Activated CD8-positive, alpha-beta memory T cell treated with anti-CD3 and anti-CD28 coated beads, Interleukin-2, amount 50 U/mL, for 4 hours (primary cell): ENCODE measurements around the gene ICOSLG.
"Not testable (repeated sequence)": the region's sequence is repeated elsewhere in the genome, so short reads cannot be mapped to it uniquely, and the experiment has no call there.

Source experiments
- DNase-seq: peaks from one replicate; pipeline ENCODE4 v3.0.0-alpha.2; 2020

The ICOSLG gene

GRCh38 chr21:44220674-44221073 is 20.1 kb downstream of the ICOSLG start:
- not testable (repeated sequence) for DNase-seq

- not testable (repeated sequence) for DNase-seq
Observed at GRCh38 chr21:44218461-44218860, 22.3 kb downstream of the ICOSLG start.

- DNase-seq = not testable (repeated sequence)
Observed at GRCh38 chr21:44211978-44212377, 28.8 kb downstream of the ICOSLG start.

GRCh38 chr21:44211574-44211973 is 29.2 kb downstream of the ICOSLG start:
- not testable (repeated sequence) for DNase-seq

GRCh38 chr21:44207860-44208646 is 32.7 kb downstream of the ICOSLG start:
- not testable (repeated sequence) for DNase-seq

GRCh38 chr21:44206698-44207676 is 33.8 kb downstream of the ICOSLG start:
- DNase-seq = not testable (repeated sequence)

GRCh38 chr21:44206187-44206586 is 34.6 kb downstream of the ICOSLG start:
- not testable (repeated sequence) for DNase-seq

GRCh38 chr21:44202590-44203299 is 38.0 kb downstream of the ICOSLG start:
- DNase-seq = not testable (repeated sequence)

- not testable (repeated sequence) for DNase-seq
Observed at GRCh38 chr21:44199997-44200396, 40.7 kb downstream of the ICOSLG start.

GRCh38 chr21:44199448-44199847 is 41.3 kb downstream of the ICOSLG start:
- DNase-seq = no peak

GRCh38 chr21:44197156-44197516 is 43.6 kb downstream of the ICOSLG start:
- DNase-seq = not testable (repeated sequence)

- not testable (repeated sequence) for DNase-seq
Observed at GRCh38 chr21:44196212-44197155, 44.3 kb downstream of the ICOSLG start.

- DNase-seq = not testable (repeated sequence)
Observed at GRCh38 chr21:44194888-44195287, 45.9 kb downstream of the ICOSLG start.

- not testable (repeated sequence) for DNase-seq
Observed at GRCh38 chr21:44194451-44194850, 46.3 kb downstream of the ICOSLG start.

GRCh38 chr21:44193108-44193507 is 47.6 kb downstream of the ICOSLG start:
- not testable (repeated sequence) for DNase-seq

- DNase-seq = not testable (repeated sequence)
Observed at GRCh38 chr21:44190349-44191271, 50.1 kb downstream of the ICOSLG start.

- DNase-seq = not testable (repeated sequence)
Observed at GRCh38 chr21:44184862-44185261, 55.9 kb downstream of the ICOSLG start.

- not testable (repeated sequence) for DNase-seq
Observed at GRCh38 chr21:44182202-44182601, 58.5 kb downstream of the ICOSLG start.

GRCh38 chr21:44181506-44181905 is 59.2 kb downstream of the ICOSLG start:
- not testable (repeated sequence) for DNase-seq

- DNase-seq = not testable (repeated sequence)
Observed at GRCh38 chr21:44176127-44176526, 64.6 kb downstream of the ICOSLG start.
